Stimulated activated naive CD8-positive, alpha-beta T cell treated with anti-CD3 and anti-CD28 coated beads, Interleukin-15, Interleukin-2, amounts not matched to agents 100 ng/mL and 50 ng/mL, for 24 hours (primary cell): ENCODE results near the gene OR1S1.

Experiments used
- H3K27ac Mint-ChIP-seq: one replicate; pipeline ENCODE4 v1.8.0; 2021; ENCODE audit warnings: mild to moderate bottlenecking, mixed read lengths
- H3K27me3 Mint-ChIP-seq: one replicate; pipeline ENCODE4 v1.8.0; 2021; ENCODE audit warnings: mixed read lengths
- H3K36me3 Mint-ChIP-seq: one replicate; pipeline ENCODE4 v1.8.0; 2021; ENCODE audit warnings: low read depth, mixed read lengths
- H3K4me1 Mint-ChIP-seq: one replicate; pipeline ENCODE4 v1.8.0; 2021; ENCODE audit warnings: low read depth, mixed read lengths
- H3K4me3 Mint-ChIP-seq: one replicate; pipeline ENCODE4 v1.8.0; 2021; ENCODE audit warnings: mild to moderate bottlenecking, mixed read lengths
- H3K9me3 Mint-ChIP-seq: one replicate; pipeline ENCODE4 v1.8.0; 2021; ENCODE audit warnings: mixed read lengths

Gene OR1S1

GRCh38 chr11:58227956-58228615 lies 15.6 kb downstream of the OR1S1 start:
- Mint-ChIP-seq H3K27me3 (peaks cover 10% of the 10 kb centered on the region), H3K36me3 (no peaks in the 10 kb centered on the region), H3K4me3 (no peak overlapping the region), H3K9me3 (peaks cover 3% of the 10 kb centered on the region), H3K4me1 (no peaks in the 10 kb centered on the region), H3K27ac (no peak overlapping the region)

DNA sequence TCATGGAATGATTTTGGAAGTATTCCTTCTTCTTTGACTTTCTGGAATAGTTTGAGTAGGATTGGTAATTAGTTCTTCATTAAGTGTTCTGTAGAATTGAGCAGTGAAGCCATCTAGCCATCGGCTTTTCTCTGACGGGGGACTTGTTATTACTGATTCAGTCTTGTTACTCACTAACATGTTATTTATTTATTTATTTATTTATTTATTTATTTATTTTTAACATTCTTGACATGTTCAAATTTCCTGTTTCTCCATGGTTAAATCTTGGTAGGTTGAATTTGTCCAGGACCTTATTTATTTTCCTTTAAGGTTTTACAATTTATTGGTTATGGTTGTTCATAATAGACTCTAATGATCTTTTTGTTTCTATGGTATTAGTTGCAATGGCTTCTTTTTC lies 31.4 kb downstream of the OR1S1 start:
- peaks cover 29% of the 10 kb centered on the region for H3K27me3 Mint-ChIP-seq
- H3K27ac Mint-ChIP-seq, result no peak overlapping the region
- no peak overlapping the region for H3K4me3 Mint-ChIP-seq
- no peaks in the 10 kb centered on the region for H3K4me1 Mint-ChIP-seq
- H3K9me3 Mint-ChIP-seq, result peaks cover 9% of the 10 kb centered on the region
- no peaks in the 10 kb centered on the region for H3K36me3 Mint-ChIP-seq

GRCh38 chr11:58254936-58255335 lies 42.4 kb downstream of the OR1S1 start:
- Mint-ChIP-seq H3K27ac (no peak overlapping the region), H3K27me3 (no peaks in the 10 kb centered on the region), H3K36me3 (no peaks in the 10 kb centered on the region), H3K4me1 (no peaks in the 10 kb centered on the region), H3K9me3 (peaks cover 24% of the 10 kb centered on the region), H3K4me3 (no peak overlapping the region)

DNA sequence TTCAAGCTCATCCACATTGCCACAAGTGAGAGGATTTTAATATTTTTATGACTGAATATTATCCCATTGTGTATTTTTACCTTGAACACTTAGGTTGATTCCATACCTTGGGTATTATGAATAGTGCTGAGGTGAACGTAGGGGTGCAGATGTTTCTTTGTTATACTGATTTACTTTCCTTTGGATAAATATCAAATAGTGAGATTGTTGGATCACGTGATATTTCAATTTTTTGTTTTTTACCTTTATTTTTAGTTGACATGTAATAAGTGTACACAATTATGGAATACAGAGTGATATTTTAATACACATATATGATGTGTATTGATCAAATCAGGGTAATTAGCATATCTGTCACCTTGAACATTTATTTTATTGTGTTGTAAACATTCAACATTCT lies 47.5 kb downstream of the OR1S1 start:
- H3K9me3 Mint-ChIP-seq, result peaks cover 12% of the 10 kb centered on the region
- no peaks in the 10 kb centered on the region for H3K36me3 Mint-ChIP-seq
- H3K4me3 Mint-ChIP-seq, result no peak overlapping the region
- H3K27me3 Mint-ChIP-seq, result peaks cover 21% of the 10 kb centered on the region
- H3K27ac Mint-ChIP-seq, result no peak overlapping the region
- no peaks in the 10 kb centered on the region for H3K4me1 Mint-ChIP-seq
